Sigmoid colon (tissue), 7 donors: Measurements from ENCODE around the gene SPRED1. TPM values are rescaled to one million over a fixed set of nuclear protein-coding genes. Genes with fewer than 3 reads are reported as not detected.

Experiments used
- DNase-seq: peaks from one replicate; pipeline ENCODE4 v3.0.0-alpha.2; 2019
- H3K27ac ChIP-seq, 4 donors: fragments of 200-600 bp; sonication (generic); one replicate each; pipeline ENCODE4 v1.5.1; 2016 to 2019; ENCODE audit warnings: mild to moderate bottlenecking in 1 of 4
- H3K27me3 ChIP-seq, 3 donors: fragments of 200-600 bp; sonication (generic); one replicate each; pipeline ENCODE4 v1.5.1; 2019; ENCODE audit warnings: mild to moderate bottlenecking in 1 of 3
- H3K36me3 ChIP-seq, 4 donors: fragments of 200-600 bp; sonication (generic); one replicate each; pipeline ENCODE4 v1.5.1; 2016 to 2019
- H3K4me1 ChIP-seq, 4 donors: fragments of 200-600 bp; sonication (generic); one replicate each; pipeline ENCODE4 v1.5.1; 2017 to 2019
- H3K4me3 ChIP-seq, 4 donors: fragments of 200-600 bp; sonication (generic); one replicate each; pipeline ENCODE4 v1.5.1; 2017 to 2019; ENCODE audit warnings: mild to moderate bottlenecking in 2 of 4, moderate library complexity in 1 of 4
- H3K9me3 ChIP-seq, 4 donors: fragments of 200-600 bp in 3 of 4; sonication (generic) in 3 of 4; one replicate each; pipeline versions ENCODE4 v1.5.1 to v1.6.1; 2013 to 2019
- EP300 ChIP-seq, 4 donors: sonication (generic); formaldehyde crosslinking; IDR thresholded peaks; one replicate each; pipeline ENCODE4 v1.6.1; 2017; ENCODE audit warnings: antibody characterized with exemption in 4 of 4
- POLR2A ChIP-seq, 2 donors: fragments of 450-650 bp; IDR thresholded peaks; one replicate each; pipeline ENCODE4 v1.6.1; 2016; ENCODE audit warnings: antibody characterized with exemption in 2 of 2, mild to moderate bottlenecking in 2 of 2, moderate library complexity in 2 of 2
- POLR2AphosphoS5 ChIP-seq, 4 donors: sonication (generic); formaldehyde crosslinking; IDR thresholded peaks; one replicate each; pipeline ENCODE4 v1.6.1; 2017; ENCODE audit warnings: antibody characterized with exemption in 4 of 4
- WGBS, 2 donors: extraction: QIAGEN DNeasy Blood & Tissue Kit; methylation state at CpG; one replicate each; pipeline ENCODE4 v1.1.7; 2013; 5-methylcytosine and 5-hydroxymethylcytosine counted together
- intact Hi-C: fragments of 100-400 bp; cut with DNase I; formaldehyde crosslinking; loops from one replicate; pipeline ENCODE4 v1.15.1; 2023
- polyA plus RNA-seq, 3 donors: library from polyadenylated mRNA; stranded (reverse); fragments of 200-250 nt; gene quantifications; one replicate each; pipeline ENCODE4 v1.2.3, GENCODE V29; 2013
- total RNA-seq, 4 donors: library from RNA; depleted of rRNA; stranded (reverse); fragments of >200 nt; gene quantifications; one replicate each; pipeline ENCODE4 v1.1.0, GENCODE V29; 2016
- TF ChIP-seq, protein P1 (sequence below), 4 experiments: fragments of 450-650 bp in 3 of 4; fragments of 200-600 bp in 1 of 4; IDR thresholded peaks; one replicate each; pipeline ENCODE4 v1.5.1; 2016 to 2019; ENCODE audit warnings: antibody characterized with exemption in 4 of 4, mild to moderate bottlenecking in 3 of 4, moderate library complexity in 2 of 4
- donor health status: healthy with polysubstance abuse.
- donor health status: Bipolar disorder and iron deficiency.
- donor health status: healthy.

The SPRED1 gene
- total and polyA plus RNA-seq, 7 donors, result 6.8 to 17.8 (median 15.0) TPM

DNA sequence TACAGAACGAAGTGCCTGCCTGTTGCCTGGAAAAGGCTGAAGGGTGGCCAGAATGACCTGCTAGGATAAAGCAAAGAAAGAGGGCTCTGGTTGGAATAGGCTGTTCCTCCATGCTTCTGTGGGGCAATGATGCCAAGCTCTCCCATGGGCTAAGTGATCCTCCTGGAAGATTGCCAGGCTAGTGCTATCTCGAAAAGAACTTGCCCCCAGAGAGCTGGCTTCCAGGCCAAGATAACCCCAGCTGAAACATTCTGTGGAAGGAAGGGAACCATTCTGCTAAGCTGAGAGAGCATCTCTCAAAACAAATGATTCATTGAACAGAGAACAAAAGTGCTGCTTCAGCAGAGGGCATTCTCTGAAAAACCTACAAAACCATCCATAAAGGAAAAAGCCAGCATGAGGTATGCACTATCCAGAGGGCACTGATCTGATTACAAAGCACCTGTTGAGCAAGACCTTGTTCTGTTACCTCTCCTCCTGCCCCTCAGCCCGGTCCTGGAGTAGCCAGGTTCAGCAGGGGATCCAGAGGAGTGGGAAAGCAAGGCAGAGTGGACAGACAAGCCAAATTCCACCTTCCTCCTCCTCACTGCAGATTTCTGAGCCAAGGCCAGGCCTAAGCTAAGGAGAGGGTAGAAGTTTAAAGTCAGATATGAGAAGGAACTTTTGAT, 31.9 kb upstream of the SPRED1 start:
- H3K9me3 ChIP-seq, result no peaks in the 10 kb centered on the region
- peaks cover 0 to 17% (median 3%) of the 10 kb centered on the region in 4 donors for H3K4me1 ChIP-seq
- no peak overlapping the region for H3K4me3 ChIP-seq
- H3K27me3 ChIP-seq, result no peaks in the 10 kb centered on the region
- 75 to 79% methylated on average over 3 of the region's 3 CpGs for WGBS, 2 donors
- DNase-seq, result no peak
- intact Hi-C loops, result no loop called here
- TF ChIP-seq EP300 (IDR thresholded peaks at IDR 0.05), result no peak
- TF ChIP-seq, protein P1, sequence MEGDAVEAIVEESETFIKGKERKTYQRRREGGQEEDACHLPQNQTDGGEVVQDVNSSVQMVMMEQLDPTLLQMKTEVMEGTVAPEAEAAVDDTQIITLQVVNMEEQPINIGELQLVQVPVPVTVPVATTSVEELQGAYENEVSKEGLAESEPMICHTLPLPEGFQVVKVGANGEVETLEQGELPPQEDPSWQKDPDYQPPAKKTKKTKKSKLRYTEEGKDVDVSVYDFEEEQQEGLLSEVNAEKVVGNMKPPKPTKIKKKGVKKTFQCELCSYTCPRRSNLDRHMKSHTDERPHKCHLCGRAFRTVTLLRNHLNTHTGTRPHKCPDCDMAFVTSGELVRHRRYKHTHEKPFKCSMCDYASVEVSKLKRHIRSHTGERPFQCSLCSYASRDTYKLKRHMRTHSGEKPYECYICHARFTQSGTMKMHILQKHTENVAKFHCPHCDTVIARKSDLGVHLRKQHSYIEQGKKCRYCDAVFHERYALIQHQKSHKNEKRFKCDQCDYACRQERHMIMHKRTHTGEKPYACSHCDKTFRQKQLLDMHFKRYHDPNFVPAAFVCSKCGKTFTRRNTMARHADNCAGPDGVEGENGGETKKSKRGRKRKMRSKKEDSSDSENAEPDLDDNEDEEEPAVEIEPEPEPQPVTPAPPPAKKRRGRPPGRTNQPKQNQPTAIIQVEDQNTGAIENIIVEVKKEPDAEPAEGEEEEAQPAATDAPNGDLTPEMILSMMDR (IDR thresholded peaks at IDR 0.05), result no peak
- no peak for TF ChIP-seq POLR2A (IDR thresholded peaks at IDR 0.05)
- TF ChIP-seq POLR2AphosphoS5 (IDR thresholded peaks at IDR 0.05), result no peak
- H3K36me3 ChIP-seq, result no peaks in the 10 kb centered on the region
- H3K27ac ChIP-seq, result no peak overlapping the region

DNA sequence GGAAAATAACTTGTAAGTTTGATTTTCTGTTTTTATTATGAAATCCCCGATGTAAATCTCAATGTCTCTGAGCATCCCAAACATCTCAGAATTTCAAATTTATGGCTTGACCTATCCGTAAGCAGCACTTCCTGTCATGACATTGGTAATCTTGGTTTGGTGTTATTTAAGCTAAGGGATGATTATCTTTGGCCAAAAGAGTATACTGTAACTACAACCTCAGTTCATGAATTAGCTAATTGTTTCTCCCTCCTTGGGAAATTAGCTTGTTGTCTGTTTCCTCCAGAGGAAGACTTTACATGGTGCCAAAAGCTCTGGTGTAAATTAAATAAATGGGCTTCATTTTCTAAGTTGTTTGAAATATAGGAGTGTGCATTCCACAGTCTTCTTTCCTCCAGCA, 28.1 kb upstream of the SPRED1 start:
- 87 to 88% methylated on average over 2 of the region's 2 CpGs for WGBS, 2 donors
- intact Hi-C loops, result no loop called here

GRCh38 chr15:38225381-38225780, 27.3 kb upstream of the SPRED1 start:
- Histone ChIP-seq H3K27me3 (no peaks in the 10 kb centered on the region), H3K4me1 (no peaks in the 10 kb centered on the region), H3K36me3 (no peaks in the 10 kb centered on the region), H3K9me3 (no peaks in the 10 kb centered on the region), H3K27ac (no peak overlapping the region), H3K4me3 (no peak overlapping the region)
- DNase-seq, result no peak
- intact Hi-C loops, result no loop called here
- no peak for TF ChIP-seq POLR2A (IDR thresholded peaks at IDR 0.05)
- TF ChIP-seq, protein P1 (IDR thresholded peaks at IDR 0.05), result no peak
- no peak for TF ChIP-seq POLR2AphosphoS5 (IDR thresholded peaks at IDR 0.05)
- TF ChIP-seq EP300 (IDR thresholded peaks at IDR 0.05), result no peak
- 55 to 90% methylated on average over 1 of the region's 1 CpG for WGBS, 2 donors

More for the DNA sequence above, 28.1 kb upstream of the SPRED1 start:
- Histone ChIP-seq H3K4me1 (no peaks in the 10 kb centered on the region), H3K4me3 (no peak overlapping the region), H3K27me3 (no peaks in the 10 kb centered on the region), H3K27ac (no peak overlapping the region), H3K9me3 (no peaks in the 10 kb centered on the region), H3K36me3 (no peaks in the 10 kb centered on the region)
- DNase-seq, result no peak
- TF ChIP-seq EP300 (IDR thresholded peaks at IDR 0.05) (no peak), POLR2A (IDR thresholded peaks at IDR 0.05) (no peak), POLR2AphosphoS5 (IDR thresholded peaks at IDR 0.05) (no peak)
- TF ChIP-seq, protein P1 (IDR thresholded peaks at IDR 0.05), result no peak

- WGBS, 2 donors, result 20 to 73% methylated on average over 4 of the region's 4 CpGs
- intact Hi-C loops, result no loop called here
- Histone ChIP-seq H3K27ac (no peak overlapping the region), H3K27me3 (no peaks in the 10 kb centered on the region), H3K9me3 (no peaks in the 10 kb centered on the region), H3K36me3 (no peaks in the 10 kb centered on the region), H3K4me1 (no peaks in the 10 kb centered on the region), H3K4me3 (no peak overlapping the region)
- DNase-seq, result no peak
- TF ChIP-seq POLR2A (IDR thresholded peaks at IDR 0.05) (no peak), EP300 (IDR thresholded peaks at IDR 0.05) (no peak), POLR2AphosphoS5 (IDR thresholded peaks at IDR 0.05) (no peak)
- TF ChIP-seq, protein P1 (IDR thresholded peaks at IDR 0.05), result no peak
Measured at GRCh38 chr15:38226608-38227266, 25.9 kb upstream of the SPRED1 start.
